ENCODE measurements around the gene TTYH3. TPM values are rescaled to one million over a fixed set of nuclear protein-coding genes. Genes with fewer than 3 reads are reported as not detected.

The TTYH3 gene
- polyA plus RNA-seq, 1 experiment = 55.7 TPM

- CTCF ChIA-PET = interaction anchor here (0.6 kb wide), 1 partner anchor 361 kb away, joined by 3 read pairs; no protein-coding TSS in a partner anchor
- DNase-seq (ENCODE audit: low read depth) = no peak
- POLR2A ChIA-PET = interaction anchor here (1.1 kb wide), 1 partner anchor 17 kb away, joined by 3 read pairs; no protein-coding TSS in a partner anchor
- Histone ChIP-seq H3K27me3 (ENCODE audit: control insufficient read depth, insufficient read depth, low read length) (no peaks in the 10 kb centered on the region), H3K4me3 (ENCODE audit: low read depth, low read length) (no peak overlapping the region), H3K36me3 (ENCODE audit: control insufficient read depth, insufficient read depth, low read length) (peaks cover 5% of the 10 kb centered on the region)
- no peak for TF ChIP-seq CTCF (IDR thresholded peaks at IDR 0.05; ENCODE audit: insufficient read depth, low read depth, low read length)
Measured at GRCh38 chr7:2637505-2638223, 5.9 kb downstream of the TTYH3 start.

- TF ChIP-seq CTCF (IDR thresholded peaks at IDR 0.05; ENCODE audit: insufficient read depth, low read depth, low read length) = no peak
- DNase-seq (ENCODE audit: low read depth) = no peak
- Histone ChIP-seq H3K36me3 (ENCODE audit: control insufficient read depth, insufficient read depth, low read length) (peaks cover 6% of the 10 kb centered on the region), H3K27me3 (ENCODE audit: control insufficient read depth, insufficient read depth, low read length) (no peaks in the 10 kb centered on the region), H3K4me3 (ENCODE audit: low read depth, low read length) (no peak overlapping the region)
- ChIA-PET POLR2A (interaction anchor here (1.1 kb wide), 1 partner anchor 18 kb away, joined by 3 read pairs; no protein-coding TSS in a partner anchor), CTCF (interaction anchor here (0.6 kb wide), 1 partner anchor 362 kb away, joined by 3 read pairs; no protein-coding TSS in a partner anchor)
Measured at GRCh38 chr7:2638224-2638991, 6.6 kb downstream of the TTYH3 start.

GRCh38 chr7:2639181-2639681, 7.4 kb downstream of the TTYH3 start:
- no peak for DNase-seq (ENCODE audit: low read depth)
- ChIA-PET POLR2A (no interaction called here), CTCF (no interaction called here)
- Histone ChIP-seq H3K4me3 (ENCODE audit: low read depth, low read length) (no peak overlapping the region), H3K36me3 (ENCODE audit: control insufficient read depth, insufficient read depth, low read length) (peaks cover 5% of the 10 kb centered on the region), H3K27me3 (ENCODE audit: control insufficient read depth, insufficient read depth, low read length) (no peaks in the 10 kb centered on the region)
- TF ChIP-seq CTCF (IDR thresholded peaks at IDR 0.05; ENCODE audit: insufficient read depth, low read depth, low read length) = no peak

- ChIA-PET CTCF (no interaction called here), POLR2A (no interaction called here)
- TF ChIP-seq CTCF (IDR thresholded peaks at IDR 0.05; ENCODE audit: insufficient read depth, low read depth, low read length) = no peak
- no peak for DNase-seq (ENCODE audit: low read depth)
- no peaks in the 10 kb centered on the region for H3K27me3 ChIP-seq (ENCODE audit: control insufficient read depth, insufficient read depth, low read length)
- no peak overlapping the region for H3K4me3 ChIP-seq (ENCODE audit: low read depth, low read length)
- peaks cover 5% of the 10 kb centered on the region for H3K36me3 ChIP-seq (ENCODE audit: control insufficient read depth, insufficient read depth, low read length)
Measured at GRCh38 chr7:2639695-2640481, 8.1 kb downstream of the TTYH3 start.
